C4-2B (cell line): ENCODE results near the gene ZBTB16.
A peak's percentile ranks its signal among the peaks of the same experiment; 100 is the strongest.

ENCODE experiments used
- CTCF ChIP-seq: fragments of 450-650 bp; conservative IDR thresholded peaks from 2 replicates; pipeline ENCODE4 v1.5.1; 2017; ENCODE audit warnings: mild to moderate bottlenecking
- ZFX ChIP-seq: fragments of 450-650 bp; IDR thresholded peaks from 2 replicates; pipeline ENCODE4 v1.6.1; 2017

GRCh38 chr11:114193730-114194679 lies 134.5 kb downstream of the ZBTB16 start:
- no peak for TF ChIP-seq CTCF
- peak; percentile 8; the same call in 1 of the 2 replicates for TF ChIP-seq ZFX
